Measurements from ENCODE around the gene ERBIN. TPM values are rescaled to one million over a fixed set of nuclear protein-coding genes. Genes with fewer than 3 reads are reported as not detected.
A peak's percentile ranks its signal among the peaks of the same experiment; 100 is the strongest.

Gene ERBIN
- total RNA-seq, 2 experiments from 2014 or later: 40.8 to 40.9 TPM

- Mint-ChIP-seq H3K4me3 (peak overlapping the region; percentile 99), H3K9me3 (ENCODE audit: low read depth) (no peaks in the 10 kb centered on the region), H3K27me3 (peaks cover 13% of the 10 kb centered on the region), H3K4me1 (peaks cover 19% of the 10 kb centered on the region), H3K36me3 (peaks cover 8% of the 10 kb centered on the region), H3K27ac (peak overlapping the region; percentile 94)
- CTCF ChIA-PET: interaction anchor here (1.0 to 1.2 kb wide), 2 partner anchors 182 to 218 kb away, joined by 3 to 4 read pairs; partner anchors contain the start of gene SREK1
- peak; percentile 75 for DNase-seq
- ATAC-seq: peak; percentile 69
Measured at GRCh38 chr5:65925601-65926275, 637 bp upstream of the ERBIN start.

GRCh38 chr5:65926893-65927292, 518 bp downstream of the ERBIN start:
- H3K27ac Mint-ChIP-seq: peak overlapping the region; percentile 95
- CTCF ChIA-PET: interaction anchor here (0.9 to 1.2 kb wide), 2 partner anchors 101 to 183 kb away, joined by 3 to 4 read pairs; no protein-coding TSS in a partner anchor
- no peaks in the 10 kb centered on the region for H3K9me3 Mint-ChIP-seq (ENCODE audit: low read depth)
- H3K27me3 Mint-ChIP-seq: peaks cover 13% of the 10 kb centered on the region
- peak overlapping the region; percentile 99 for H3K4me3 Mint-ChIP-seq
- DNase-seq: peak; percentile 43
- H3K4me1 Mint-ChIP-seq: peaks cover 24% of the 10 kb centered on the region
- peaks cover 13% of the 10 kb centered on the region for H3K36me3 Mint-ChIP-seq
- ATAC-seq: no peak

GRCh38 chr5:65927503-65928321, 1.3 kb downstream of the ERBIN start:
- CTCF ChIA-PET: interaction anchor here (0.7 kb wide), 1 partner anchor 217 kb away, joined by 3 read pairs; the partner anchor contains the start of gene SREK1
- Mint-ChIP-seq H3K27ac (peak overlapping the region; percentile 95), H3K27me3 (peaks cover 13% of the 10 kb centered on the region), H3K4me1 (peaks cover 27% of the 10 kb centered on the region), H3K36me3 (peaks cover 15% of the 10 kb centered on the region), H3K4me3 (peak overlapping the region; percentile 99), H3K9me3 (ENCODE audit: low read depth) (no peaks in the 10 kb centered on the region)
- DNase-seq (peak; percentile 56), ATAC-seq (peak; percentile 44)

GRCh38 chr5:65928322-65928752, 2.0 kb downstream of the ERBIN start:
- H3K4me1 Mint-ChIP-seq: peaks cover 31% of the 10 kb centered on the region
- DNase-seq (no peak), ATAC-seq (no peak)
- H3K27ac Mint-ChIP-seq: peak overlapping the region; percentile 95
- peak overlapping the region; percentile 99 for H3K4me3 Mint-ChIP-seq
- H3K36me3 Mint-ChIP-seq: peaks cover 19% of the 10 kb centered on the region
- peaks cover 13% of the 10 kb centered on the region for H3K27me3 Mint-ChIP-seq
- CTCF ChIA-PET: no interaction called here
- no peaks in the 10 kb centered on the region for H3K9me3 Mint-ChIP-seq (ENCODE audit: low read depth)

GRCh38 chr5:65928860-65929259, 2.5 kb downstream of the ERBIN start:
- H3K36me3 Mint-ChIP-seq: peaks cover 22% of the 10 kb centered on the region
- DNase-seq (no peak), ATAC-seq (no peak)
- peaks cover 10% of the 10 kb centered on the region for H3K27me3 Mint-ChIP-seq
- H3K27ac Mint-ChIP-seq: no peak overlapping the region
- peak overlapping the region; percentile 99 for H3K4me3 Mint-ChIP-seq
- peaks cover 33% of the 10 kb centered on the region for H3K4me1 Mint-ChIP-seq
- H3K9me3 Mint-ChIP-seq (ENCODE audit: low read depth): no peaks in the 10 kb centered on the region
- CTCF ChIA-PET: interaction anchor here (0.6 kb wide), 1 partner anchor 244 kb away, joined by 3 read pairs; no protein-coding TSS in a partner anchor

- ATAC-seq (no peak), DNase-seq (no peak)
- H3K36me3 Mint-ChIP-seq: peaks cover 30% of the 10 kb centered on the region
- H3K27ac Mint-ChIP-seq: no peak overlapping the region
- CTCF ChIA-PET: no interaction called here
- H3K9me3 Mint-ChIP-seq (ENCODE audit: low read depth): no peaks in the 10 kb centered on the region
- H3K4me1 Mint-ChIP-seq: peaks cover 36% of the 10 kb centered on the region
- H3K4me3 Mint-ChIP-seq: no peak overlapping the region
- H3K27me3 Mint-ChIP-seq: no peaks in the 10 kb centered on the region
Measured at GRCh38 chr5:65932676-65933075, 6.3 kb downstream of the ERBIN start.

- no peaks in the 10 kb centered on the region for H3K9me3 Mint-ChIP-seq (ENCODE audit: low read depth)
- H3K27ac Mint-ChIP-seq: no peak overlapping the region
- H3K36me3 Mint-ChIP-seq: peaks cover 34% of the 10 kb centered on the region
- CTCF ChIA-PET: no interaction called here
- H3K27me3 Mint-ChIP-seq: no peaks in the 10 kb centered on the region
- ATAC-seq: no peak
- no peak for DNase-seq
- peaks cover 36% of the 10 kb centered on the region for H3K4me1 Mint-ChIP-seq
- H3K4me3 Mint-ChIP-seq: no peak overlapping the region
Measured at GRCh38 chr5:65933295-65933694, 6.9 kb downstream of the ERBIN start.

- Mint-ChIP-seq H3K27me3 (no peaks in the 10 kb centered on the region), H3K36me3 (peaks cover 28% of the 10 kb centered on the region), H3K9me3 (ENCODE audit: low read depth) (no peaks in the 10 kb centered on the region), H3K4me1 (peaks cover 16% of the 10 kb centered on the region), H3K27ac (no peak overlapping the region), H3K4me3 (no peak overlapping the region)
- ATAC-seq (no peak), DNase-seq (no peak)
- CTCF ChIA-PET: no interaction called here
Measured at GRCh38 chr5:65938256-65938655, 11.9 kb downstream of the ERBIN start.

GRCh38 chr5:65943771-65944170, 17.4 kb downstream of the ERBIN start:
- no peaks in the 10 kb centered on the region for H3K27me3 Mint-ChIP-seq
- CTCF ChIA-PET: no interaction called here

GRCh38 chr5:65946198-65946745, 19.9 kb downstream of the ERBIN start:
- Mint-ChIP-seq H3K27ac (no peak overlapping the region), H3K36me3 (peaks cover 23% of the 10 kb centered on the region), H3K4me3 (no peak overlapping the region), H3K9me3 (ENCODE audit: low read depth) (peaks cover 2% of the 10 kb centered on the region), H3K4me1 (peaks cover 8% of the 10 kb centered on the region), H3K27me3 (no peaks in the 10 kb centered on the region)
- CTCF ChIA-PET: no interaction called here
- ATAC-seq (no peak), DNase-seq (no peak)

More at GRCh38 chr5:65943771-65944170, 17.4 kb downstream of the ERBIN start:
- Mint-ChIP-seq H3K36me3 (peaks cover 25% of the 10 kb centered on the region), H3K4me1 (peaks cover 8% of the 10 kb centered on the region), H3K27ac (no peak overlapping the region), H3K9me3 (ENCODE audit: low read depth) (peaks cover 2% of the 10 kb centered on the region), H3K4me3 (no peak overlapping the region)
- ATAC-seq: no peak
- no peak for DNase-seq

GRCh38 chr5:65948115-65948747, 21.9 kb downstream of the ERBIN start:
- Mint-ChIP-seq H3K36me3 (peaks cover 19% of the 10 kb centered on the region), H3K4me1 (peaks cover 5% of the 10 kb centered on the region), H3K9me3 (ENCODE audit: low read depth) (peaks cover 2% of the 10 kb centered on the region), H3K4me3 (no peak overlapping the region), H3K27me3 (no peaks in the 10 kb centered on the region), H3K27ac (no peak overlapping the region)
- no peak for ATAC-seq
- DNase-seq: no peak
- CTCF ChIA-PET: no interaction called here

GRCh38 chr5:65951330-65951729, 25.0 kb downstream of the ERBIN start:
- Mint-ChIP-seq H3K4me1 (peaks cover 1% of the 10 kb centered on the region), H3K27me3 (no peaks in the 10 kb centered on the region), H3K4me3 (no peak overlapping the region), H3K9me3 (ENCODE audit: low read depth) (peaks cover 3% of the 10 kb centered on the region), H3K36me3 (peaks cover 12% of the 10 kb centered on the region), H3K27ac (no peak overlapping the region)
- ATAC-seq (no peak), DNase-seq (no peak)
- CTCF ChIA-PET: no interaction called here

- Mint-ChIP-seq H3K27me3 (no peaks in the 10 kb centered on the region), H3K4me3 (no peak overlapping the region), H3K36me3 (peaks cover 11% of the 10 kb centered on the region), H3K9me3 (ENCODE audit: low read depth) (peaks cover 3% of the 10 kb centered on the region), H3K4me1 (no peaks in the 10 kb centered on the region), H3K27ac (no peak overlapping the region)
- no peak for DNase-seq
- CTCF ChIA-PET: no interaction called here
- ATAC-seq: no peak
Measured at GRCh38 chr5:65952259-65952658, 25.9 kb downstream of the ERBIN start.

Data from activated CD8-positive, alpha-beta memory T cell treated with anti-CD3 and anti-CD28 coated beads, Interleukin-2, amount 10 ng/mL, durations not matched to agents 7 days and 5 days (primary cell).